Stimulated activated CD4-positive, alpha-beta T cell treated with anti-CD3 and anti-CD28 coated beads, Interleukin-15, amount 100 ng/mL, for 1 hour (primary cell): Measurements from ENCODE around the gene SSTR1.
"Not testable (repeated sequence)": the region's sequence is repeated elsewhere in the genome, so short reads cannot be mapped to it uniquely, and the experiment has no call there.

Experiments used
- DNase-seq, 2 donors: peaks; one replicate each; pipeline ENCODE4 v3.0.0-alpha.2; 2020; ENCODE audit warnings: low read depth in 1 of 2, low spot score in 1 of 2

The SSTR1 gene, protein sequence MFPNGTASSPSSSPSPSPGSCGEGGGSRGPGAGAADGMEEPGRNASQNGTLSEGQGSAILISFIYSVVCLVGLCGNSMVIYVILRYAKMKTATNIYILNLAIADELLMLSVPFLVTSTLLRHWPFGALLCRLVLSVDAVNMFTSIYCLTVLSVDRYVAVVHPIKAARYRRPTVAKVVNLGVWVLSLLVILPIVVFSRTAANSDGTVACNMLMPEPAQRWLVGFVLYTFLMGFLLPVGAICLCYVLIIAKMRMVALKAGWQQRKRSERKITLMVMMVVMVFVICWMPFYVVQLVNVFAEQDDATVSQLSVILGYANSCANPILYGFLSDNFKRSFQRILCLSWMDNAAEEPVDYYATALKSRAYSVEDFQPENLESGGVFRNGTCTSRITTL

DNA sequence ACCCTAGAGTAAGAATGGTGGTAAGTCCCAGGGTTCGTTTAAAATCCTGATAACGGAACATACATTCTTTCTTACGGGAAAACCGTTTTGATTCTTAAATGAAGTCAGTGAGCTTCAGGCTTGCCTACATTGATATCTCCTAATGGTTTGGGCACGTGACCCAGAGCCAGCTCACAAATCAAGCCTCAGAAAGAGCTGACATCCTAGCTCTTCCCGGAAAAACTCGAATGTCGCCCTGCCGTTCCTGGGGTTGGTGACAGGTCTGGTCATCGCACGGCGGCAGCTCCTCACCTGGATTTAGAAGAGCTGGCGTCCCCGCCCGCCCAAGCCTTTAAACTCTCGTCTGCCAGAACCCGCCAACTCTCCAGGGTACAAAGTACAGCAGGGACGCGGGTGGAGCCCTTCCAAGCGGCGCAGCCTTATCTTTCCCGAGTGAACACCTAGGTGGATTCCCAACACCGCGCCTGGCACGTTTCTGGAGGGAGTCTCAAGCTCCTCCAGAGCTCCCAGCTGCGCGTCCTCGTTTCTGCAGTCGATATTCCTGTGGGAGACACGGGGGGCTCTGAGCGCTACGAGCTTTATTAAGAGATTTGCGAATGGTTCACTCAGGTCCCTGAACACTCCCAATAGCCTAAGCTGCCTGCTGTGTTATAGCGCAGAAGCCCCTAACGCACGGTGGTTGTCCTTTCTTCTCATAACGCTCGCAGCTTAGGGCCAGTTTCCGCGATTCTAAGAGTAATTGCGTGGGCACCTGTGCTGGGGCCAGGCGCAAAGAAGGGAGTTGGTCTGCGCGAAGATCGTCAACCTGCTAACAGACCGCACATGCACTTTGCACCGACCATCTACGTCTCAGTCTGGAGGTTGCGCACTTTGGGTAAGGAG lies at the start of gene SSTR1:
TSS of gene SSTR1 (plus strand) at position 169 of the 882 bp plus-strand sequence. CDS start 1,486 bp downstream, outside the sequence.
- DNase-seq = no peak

DNA sequence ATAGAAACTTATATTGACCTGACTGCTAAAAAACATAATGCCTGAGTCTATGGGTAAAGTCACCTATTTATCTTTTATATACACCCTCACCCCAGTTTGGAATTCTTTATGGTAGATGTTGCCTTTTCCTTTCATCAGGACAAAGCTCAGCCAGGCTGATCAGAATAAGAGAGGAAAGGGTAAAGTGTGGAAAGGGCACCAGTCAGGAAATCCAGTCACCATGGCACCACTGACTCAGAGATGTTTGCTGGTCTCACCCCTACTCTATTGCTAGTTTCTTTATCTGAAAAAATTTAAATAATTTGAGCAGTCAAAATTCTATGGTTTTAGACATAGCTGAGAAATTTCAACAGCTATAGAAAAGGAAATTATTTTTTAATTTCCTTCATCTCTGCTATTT lies 49.2 kb upstream of the SSTR1 start:
- no peak for DNase-seq

DNA sequence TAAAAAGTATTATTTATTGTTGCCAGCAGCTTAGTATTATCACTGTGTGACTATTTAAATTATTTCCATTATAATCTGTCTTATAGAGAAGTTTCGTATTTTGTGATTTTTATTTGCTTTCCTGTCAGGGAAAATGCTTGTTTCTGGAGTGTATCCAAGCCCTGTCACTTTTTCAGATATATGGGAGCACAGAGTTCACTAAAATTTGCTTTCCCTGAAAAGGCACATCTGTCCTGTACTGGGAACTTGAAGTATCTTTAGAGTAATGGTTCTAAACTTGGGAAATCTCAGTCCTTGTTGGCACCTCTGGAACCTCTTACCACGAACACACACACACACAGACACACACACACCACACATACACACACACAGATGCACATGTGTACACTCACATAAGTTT lies 39.3 kb upstream of the SSTR1 start:
- DNase-seq = no peak

DNA sequence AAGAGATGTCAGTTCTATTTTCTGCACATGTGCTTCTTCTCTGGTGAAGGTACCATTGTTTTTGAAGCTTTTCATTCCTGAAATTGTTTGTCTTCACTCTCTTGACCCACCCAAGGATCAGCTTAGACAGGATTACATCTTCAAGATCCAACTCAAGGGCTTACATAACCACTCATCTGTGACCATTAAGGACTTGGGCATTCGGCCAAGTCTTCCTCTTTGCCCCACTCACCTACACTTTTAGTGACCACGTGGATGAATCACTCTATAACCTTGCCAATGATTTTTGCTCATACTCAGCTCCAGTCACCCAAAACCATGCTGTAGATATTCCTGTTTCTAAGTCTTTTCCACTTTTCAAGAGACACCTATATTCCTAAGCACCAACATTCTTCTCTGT lies 36.5 kb upstream of the SSTR1 start:
- DNase-seq = no peak

DNA sequence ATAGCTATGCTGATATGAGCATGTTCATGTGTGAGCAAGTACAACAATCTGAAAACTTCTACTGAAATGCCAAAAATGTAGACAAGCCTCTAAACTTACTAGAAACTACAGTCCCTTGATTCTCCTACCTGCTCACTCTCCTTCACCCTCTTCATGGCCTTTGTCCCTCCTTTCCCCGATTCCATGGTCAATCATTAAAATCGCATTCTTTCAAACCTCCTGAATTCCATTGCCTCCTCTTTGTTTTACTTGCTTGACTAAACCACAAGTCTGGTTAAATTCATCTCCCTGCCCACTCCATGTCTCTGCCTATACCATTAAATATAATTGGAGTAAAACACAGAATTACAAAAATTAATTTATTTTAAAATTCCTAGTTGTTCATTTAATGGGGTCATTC lies 33.0 kb upstream of the SSTR1 start:
- DNase-seq = no peak

DNA sequence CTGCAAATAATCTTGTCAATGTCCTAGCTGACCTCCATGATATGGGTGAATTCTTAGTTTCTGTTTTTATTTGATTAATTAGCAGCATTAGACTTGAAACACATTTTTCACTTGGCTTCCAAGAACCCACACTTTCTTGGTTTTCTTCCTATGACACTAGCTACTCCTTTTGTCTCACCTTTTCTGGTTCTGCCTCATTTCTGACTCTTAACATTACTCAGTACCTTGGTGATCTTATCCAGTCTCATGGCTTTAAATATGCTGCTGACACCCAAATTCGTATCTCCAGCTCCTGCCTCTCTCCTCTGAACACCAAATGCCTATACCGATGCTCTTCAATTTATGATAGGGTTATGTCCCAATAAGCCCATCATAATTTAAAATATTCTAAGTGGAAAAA lies 32.0 kb upstream of the SSTR1 start:
- DNase-seq = no peak

DNA sequence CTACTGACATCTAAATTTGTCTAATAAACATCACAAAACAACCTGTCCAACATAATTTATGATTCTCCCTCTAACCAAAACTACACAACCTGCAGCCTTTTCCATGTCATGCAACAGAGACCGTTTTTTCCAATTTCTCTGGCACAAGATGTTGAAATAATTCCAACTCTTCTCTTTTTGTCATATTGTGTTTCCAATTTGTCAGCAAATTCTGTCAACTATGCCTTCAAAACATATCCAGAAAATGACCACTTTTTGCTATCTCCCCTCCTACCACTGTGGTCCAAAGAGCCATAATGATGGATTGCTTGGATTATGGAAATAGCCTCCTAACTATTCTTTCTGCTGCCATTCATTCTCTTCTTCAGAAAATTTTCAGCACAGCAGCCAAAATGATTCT lies 31.3 kb upstream of the SSTR1 start:
- no peak for DNase-seq

DNA sequence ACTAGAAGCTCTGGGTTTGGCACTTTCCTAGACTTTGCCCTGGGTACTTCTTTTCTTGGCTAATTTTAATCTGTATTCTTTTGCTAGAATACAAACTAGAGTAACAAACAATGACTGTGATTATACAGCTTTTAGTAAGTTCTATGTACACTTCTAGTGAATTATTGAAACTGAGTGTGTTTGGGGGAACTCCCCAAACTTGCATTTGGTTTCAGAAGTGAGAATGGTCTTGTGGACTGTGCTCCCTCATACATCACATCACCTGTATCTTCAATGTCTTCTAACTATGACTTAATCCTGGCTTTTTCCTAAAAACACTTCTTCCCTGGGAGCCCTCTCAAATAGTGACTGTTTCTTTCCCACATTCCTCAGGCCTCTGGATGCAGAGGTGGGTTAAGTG lies 23.6 kb upstream of the SSTR1 start:
- no peak for DNase-seq

DNA sequence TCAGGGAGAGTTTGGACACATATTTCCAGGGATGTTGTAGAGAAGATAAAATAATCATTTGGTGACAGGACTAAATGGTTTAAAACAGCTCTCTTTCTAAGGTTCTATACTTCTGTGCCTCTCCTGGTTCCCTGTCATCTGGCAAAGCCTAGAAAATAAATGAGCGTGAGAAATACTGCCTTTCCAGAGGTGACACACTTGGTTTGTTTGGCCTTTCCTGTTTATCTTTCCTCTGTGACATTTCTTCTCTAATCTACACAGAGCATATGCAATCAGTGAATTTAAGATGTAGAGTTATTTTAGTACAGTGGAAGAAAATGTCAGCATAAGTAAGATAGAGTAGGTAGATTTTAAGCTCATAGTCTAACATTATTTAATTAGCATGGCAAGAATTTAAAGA lies 22.0 kb upstream of the SSTR1 start:
- DNase-seq = no peak

DNA sequence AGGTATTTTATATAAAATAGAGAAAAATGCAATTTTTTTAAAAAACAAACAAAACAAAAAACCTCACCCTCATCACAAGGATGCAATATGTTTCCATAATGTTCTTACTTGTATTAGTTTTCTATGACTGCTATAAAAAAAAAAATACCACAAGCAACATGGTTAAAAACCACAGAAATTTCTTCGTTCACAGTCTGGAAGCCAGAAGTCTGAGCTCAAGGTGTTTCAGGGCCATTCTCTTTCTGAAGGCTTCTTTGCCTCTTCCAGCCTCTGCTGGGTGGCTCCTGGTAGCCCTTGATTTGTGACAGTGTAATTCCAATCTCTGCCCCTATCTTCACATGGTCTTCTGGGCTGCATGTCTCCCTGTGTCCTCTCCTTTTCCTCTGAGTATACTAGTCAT lies 21.5 kb upstream of the SSTR1 start:
- no peak for DNase-seq

DNA sequence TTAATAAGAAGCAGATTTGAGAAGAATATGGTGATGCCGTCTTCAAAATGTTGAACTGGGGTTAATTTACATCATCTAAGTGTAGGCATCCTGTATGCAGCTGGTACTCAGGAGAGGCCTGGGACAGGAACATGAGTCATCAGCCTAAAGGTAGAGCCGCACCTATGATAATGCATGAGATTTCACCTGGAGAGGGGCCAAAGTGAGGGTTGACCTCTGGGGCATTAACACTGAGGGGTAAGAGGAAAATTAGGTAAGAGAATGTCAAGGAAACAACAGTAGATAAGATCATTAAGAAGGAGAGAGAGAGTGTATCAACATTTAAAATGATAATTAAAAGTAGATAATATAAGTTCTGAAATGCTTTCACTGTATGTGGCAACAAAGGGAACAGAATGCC lies 20.2 kb upstream of the SSTR1 start:
- DNase-seq = no peak

DNA sequence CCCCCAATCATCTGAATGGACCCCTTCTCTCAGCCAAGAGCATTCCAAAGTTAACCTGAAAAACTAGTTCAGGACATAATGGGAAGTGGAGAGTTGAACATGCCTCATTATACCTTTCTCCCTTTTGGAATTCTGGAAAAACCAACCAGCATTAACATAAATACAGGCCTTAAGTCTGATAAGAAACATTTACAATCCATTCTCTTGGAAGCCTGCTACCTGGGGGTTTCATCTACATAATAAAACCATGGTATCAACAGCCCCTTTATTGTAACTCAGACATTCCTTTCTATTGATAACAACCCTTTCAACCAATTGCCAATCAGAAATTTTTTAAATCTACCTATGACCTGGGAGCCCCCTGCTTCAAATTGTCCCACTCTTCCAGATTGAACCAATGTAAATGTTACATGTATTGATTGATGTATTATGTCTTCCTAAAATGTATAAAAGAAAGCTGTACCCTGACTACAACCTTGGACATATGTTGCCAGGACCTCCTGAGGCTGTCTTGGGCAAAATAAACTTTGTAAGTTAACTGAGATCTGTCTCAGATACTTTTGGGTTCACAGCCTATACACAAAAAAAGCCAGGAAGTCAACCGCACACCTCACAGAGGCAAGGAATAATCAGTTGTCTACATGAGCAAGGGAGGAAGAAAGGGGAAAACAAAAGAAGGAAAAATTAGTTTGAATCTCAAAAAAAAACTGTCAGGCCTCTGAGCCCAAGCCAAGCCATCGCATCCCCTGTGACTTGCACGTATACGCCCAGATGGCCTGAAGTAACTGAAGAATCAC lies 17.6 kb upstream of the SSTR1 start:
- no peak for DNase-seq

DNA sequence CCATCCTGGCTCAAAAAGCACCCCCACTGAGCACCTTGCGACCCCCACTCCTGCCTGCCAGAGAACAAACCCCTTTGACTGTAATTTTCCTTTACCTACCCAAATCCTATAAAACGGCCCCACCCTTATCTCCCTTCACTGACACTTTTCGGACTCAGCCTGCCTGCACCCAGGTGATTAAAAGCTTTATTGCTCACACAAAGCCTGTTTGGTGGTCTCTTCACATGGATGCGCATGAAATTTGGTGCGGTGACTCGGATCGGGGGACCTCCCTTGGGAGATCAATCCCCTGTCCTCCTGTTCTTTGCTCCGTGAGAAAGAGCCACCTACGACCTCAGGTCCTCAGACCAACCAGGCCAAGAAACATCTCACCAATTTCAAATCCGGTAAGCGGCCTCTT lies 16.9 kb upstream of the SSTR1 start:
- DNase-seq = not testable (repeated sequence)

DNA sequence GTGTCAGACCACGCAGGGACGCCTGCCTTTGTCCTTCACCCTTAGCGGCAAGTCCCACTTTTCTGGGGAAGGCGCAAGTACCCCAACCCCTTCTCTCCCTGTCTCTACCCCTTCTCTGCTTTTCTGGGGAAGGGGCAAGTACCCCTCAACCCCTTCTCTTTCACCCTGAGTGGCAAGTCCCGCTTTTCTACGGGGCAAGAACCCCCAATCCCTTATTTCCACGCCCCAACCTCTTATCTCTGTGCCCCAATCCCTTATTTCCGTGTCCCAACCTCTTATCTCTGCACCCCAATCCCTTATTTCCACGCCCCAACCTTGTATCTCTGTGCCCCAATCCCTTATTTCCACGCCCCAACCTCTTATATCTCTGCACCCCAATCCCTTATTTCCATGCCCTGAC lies 16.2 kb upstream of the SSTR1 start:
- not testable (repeated sequence) for DNase-seq

DNA sequence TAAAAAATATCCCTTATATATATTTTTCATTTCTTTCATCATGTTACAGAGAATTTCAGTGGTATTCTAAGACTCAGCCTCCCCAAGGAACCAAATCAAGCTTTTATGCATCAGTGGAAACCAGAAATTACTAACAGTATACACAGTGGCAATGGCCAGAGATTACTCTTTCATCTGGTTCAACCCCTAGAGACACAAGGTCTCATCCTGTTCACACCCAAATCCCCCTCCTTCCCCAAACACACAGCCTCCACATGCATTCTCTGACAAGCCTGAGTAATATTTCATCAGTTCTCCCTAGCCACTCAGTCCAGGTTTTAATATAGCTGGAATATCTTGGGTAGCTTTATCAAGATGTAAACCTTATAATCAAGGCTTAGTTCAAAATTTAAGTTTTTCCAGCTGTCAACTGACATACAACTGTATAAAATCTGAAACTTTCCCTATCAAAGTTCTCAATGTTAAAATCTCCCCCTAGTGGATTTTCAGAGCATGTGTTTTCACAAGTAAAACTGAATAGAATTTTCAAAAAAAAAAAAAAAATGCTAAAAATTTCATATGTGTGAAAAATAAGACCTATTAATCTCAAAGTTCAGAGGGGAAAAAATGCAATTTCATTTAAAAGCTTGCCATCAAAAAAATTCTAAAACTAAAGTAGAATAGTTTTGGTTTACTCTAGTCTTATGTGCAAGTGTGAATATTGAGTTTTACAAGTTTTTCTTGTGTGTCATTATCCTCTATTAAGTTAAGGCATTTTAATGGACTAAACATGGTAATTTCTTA lies 10.5 kb upstream of the SSTR1 start:
- no peak for DNase-seq

DNA sequence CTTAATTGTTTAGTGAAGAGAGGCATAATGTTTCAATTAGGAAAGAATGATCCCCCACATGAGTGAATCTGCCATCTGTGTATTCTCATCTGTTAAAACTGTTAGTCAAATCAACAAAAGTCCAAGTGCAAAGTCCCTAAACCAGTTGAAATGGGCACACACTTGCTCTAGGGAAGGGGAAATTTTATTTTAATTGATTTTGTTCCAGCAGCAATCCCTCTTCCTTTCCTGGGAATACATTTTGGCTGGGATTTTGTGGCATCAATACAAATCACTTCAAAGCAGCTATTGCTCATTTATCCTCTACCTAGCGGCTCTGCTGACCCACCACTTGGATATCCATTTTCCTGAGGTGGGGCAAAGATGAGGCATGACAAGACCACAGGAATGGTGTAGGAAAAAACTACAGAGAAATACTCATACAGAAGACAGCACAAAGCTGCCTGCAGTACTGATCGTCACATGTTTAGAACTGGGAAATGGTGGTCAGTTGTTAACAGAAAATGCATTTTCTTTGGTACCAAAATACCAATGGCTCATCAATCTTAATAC lies 9.8 kb upstream of the SSTR1 start:
- DNase-seq = no peak

DNA sequence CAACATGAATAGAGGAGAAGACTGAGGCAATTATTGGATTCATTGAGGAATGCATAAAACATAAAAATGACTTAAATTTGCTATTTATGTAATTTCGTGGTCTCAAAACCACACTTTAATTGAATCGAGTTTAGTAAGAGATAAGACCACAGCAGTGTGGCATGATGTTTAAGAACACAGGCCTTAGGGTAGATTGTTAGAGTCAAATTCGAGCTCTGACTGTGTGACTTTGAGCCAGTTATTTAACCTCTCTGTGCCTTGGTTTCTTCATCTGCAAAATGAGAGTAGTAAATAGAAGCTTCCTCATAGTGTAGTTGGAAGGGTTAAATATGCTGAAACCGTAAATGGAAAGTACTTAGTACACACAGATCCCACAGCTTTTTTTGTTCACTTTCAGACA lies 9.3 kb upstream of the SSTR1 start:
- DNase-seq = no peak

DNA sequence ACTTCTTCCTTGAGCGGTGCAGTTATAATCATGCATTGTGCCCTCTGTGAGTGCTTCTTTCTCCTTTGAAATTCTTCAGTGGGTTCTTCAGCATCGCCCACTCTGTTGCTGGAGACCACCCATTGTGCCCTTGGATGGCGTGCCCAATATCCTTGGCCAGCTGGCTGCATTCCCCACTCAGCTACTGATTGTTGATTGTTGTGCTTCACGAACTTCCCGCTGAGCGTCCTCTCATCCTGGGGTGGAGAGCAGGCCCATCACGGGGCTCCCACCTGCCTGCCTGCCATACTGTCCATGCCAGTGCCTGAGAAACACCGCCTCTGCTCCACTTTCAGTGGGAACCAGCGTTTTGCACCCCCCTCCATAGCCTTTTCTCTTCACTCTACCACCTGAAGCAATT lies 8.6 kb upstream of the SSTR1 start:
- no peak for DNase-seq

DNA sequence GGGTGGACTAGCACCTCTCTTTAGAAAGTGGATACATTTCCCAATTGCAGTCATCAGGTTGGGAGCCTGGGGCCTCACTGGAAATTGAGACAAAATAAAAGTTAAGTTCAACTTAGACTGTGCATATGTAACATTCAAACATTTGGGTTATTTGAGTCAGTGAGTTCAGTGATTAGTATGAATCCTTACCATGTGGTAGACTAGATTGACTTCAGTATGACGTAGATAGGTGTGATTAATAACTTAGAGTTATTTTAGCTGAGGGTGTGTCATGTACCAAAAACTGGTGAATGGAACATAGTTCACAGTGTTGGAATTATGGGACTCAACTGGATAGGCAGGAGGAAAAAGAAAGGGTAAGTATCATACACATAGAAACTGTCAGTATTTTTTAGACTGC lies 8.0 kb upstream of the SSTR1 start:
- DNase-seq = no peak

DNA sequence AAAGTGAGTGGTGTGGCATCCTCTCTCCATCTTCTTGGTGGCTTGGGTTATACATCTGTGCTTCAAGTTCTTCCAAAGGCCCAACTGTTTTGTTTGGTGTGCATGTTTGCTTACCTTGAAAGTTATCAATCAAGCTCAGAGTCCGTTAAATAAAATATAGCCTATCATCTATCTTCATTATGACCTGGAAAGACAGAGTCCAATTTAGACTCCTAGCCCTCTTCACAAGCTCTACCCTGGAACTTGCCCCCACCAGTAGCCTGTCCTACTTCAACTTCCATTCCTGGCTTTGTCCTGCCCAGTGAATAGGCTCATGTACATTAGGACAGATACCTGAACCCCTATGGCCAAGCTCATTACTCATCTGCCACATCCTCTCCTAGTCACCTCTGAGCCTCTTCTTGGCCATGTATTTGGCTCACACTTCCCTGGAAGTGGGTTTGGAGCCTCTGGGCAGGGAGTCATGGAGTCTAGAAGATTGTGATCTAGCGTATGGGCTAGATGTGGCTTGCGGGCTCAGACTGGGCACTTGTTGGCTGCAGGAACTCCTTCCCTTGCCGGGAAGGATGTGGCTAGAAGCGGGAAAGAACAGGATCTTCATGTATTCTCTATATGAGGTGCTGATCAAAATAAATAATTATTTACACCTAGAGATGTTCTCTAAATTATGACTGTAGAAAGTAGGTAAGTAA lies 6.4 kb upstream of the SSTR1 start:
- DNase-seq = no peak
